Retinal pigment epithelial cell (primary cell): Measurements from ENCODE around the gene DAB2IP.

Experiments
- DNase-seq: peaks from one replicate; pipeline ENCODE4 v3.0.0-alpha.2; 2010; ENCODE audit warnings: low read depth
- H3K4me3 ChIP-seq: 2 replicates; pipeline ENCODE4 v1.5.1; 2011; ENCODE audit warnings: mild to moderate bottlenecking, low read length, control low read depth, moderate library complexity
- CTCF ChIP-seq: conservative IDR thresholded peaks from 2 replicates; pipeline ENCODE4 v1.5.1; 2011; ENCODE audit warnings: low read depth, low read length, control low read depth, inconsistent platforms

The DAB2IP gene

GRCh38 chr9:121634329-121635261 is 16.8 kb upstream of the DAB2IP start:
- peak; percentile 61 for TF ChIP-seq CTCF
- no peak overlapping the region for H3K4me3 ChIP-seq
- DNase-seq: no peak

GRCh38 chr9:121635300-121635876 is 16.0 kb upstream of the DAB2IP start:
- no peak for DNase-seq
- TF ChIP-seq CTCF: no peak
- no peak overlapping the region for H3K4me3 ChIP-seq

GRCh38 chr9:121636341-121636865 is 15.0 kb upstream of the DAB2IP start:
- TF ChIP-seq CTCF: no peak
- H3K4me3 ChIP-seq: no peak overlapping the region
- DNase-seq: peak; percentile 88

GRCh38 chr9:121636978-121637712 is 14.3 kb upstream of the DAB2IP start:
- DNase-seq: no peak
- no peak for TF ChIP-seq CTCF
- H3K4me3 ChIP-seq: no peak overlapping the region

GRCh38 chr9:121637713-121638220 is 13.7 kb upstream of the DAB2IP start:
- TF ChIP-seq CTCF: no peak
- H3K4me3 ChIP-seq: no peak overlapping the region
- no peak for DNase-seq

- H3K4me3 ChIP-seq: no peak overlapping the region
- DNase-seq: no peak
- no peak for TF ChIP-seq CTCF
Measured at GRCh38 chr9:121638399-121638798, 13.0 kb upstream of the DAB2IP start.
